SK-N-SH (cell line): ENCODE results near the gene SLC17A7. TPM values are rescaled to one million over a fixed set of nuclear protein-coding genes. Genes with fewer than 3 reads are reported as not detected.

Experiments
- CTCF ChIA-PET: fragments of 300-600, 350-600 bp; formaldehyde crosslinking; extraction: SDS; loops from one replicate; lab custom pipeline; 2021; lab: Yijun Ruan, JAX
- POLR2A ChIA-PET: fragments of 350-600 bp; sonication (Branson Sonifier 250); formaldehyde crosslinking; extraction: SDS; loops from one replicate; lab custom pipeline; 2020; ENCODE audit warnings: antibody characterized with exemption, inconsistent platforms; lab: Yijun Ruan, JAX
- DNase-seq: peaks from one replicate; pipeline ENCODE4 v3.0.0; 2012
- H2AFZ ChIP-seq: fragments of 200-600 bp; sonication (generic); 2 replicates; pipeline ENCODE4 v1.8.1; 2016; ENCODE audit warnings: antibody characterized with exemption, mild to moderate bottlenecking, low read depth
- H3F3A ChIP-seq: fragments of 200-600 bp; sonication (generic); replicated peaks from 2 replicates; pipeline ENCODE3; 2016; ENCODE audit warnings: antibody characterized with exemption, mild to moderate bottlenecking; ENCODE audit not compliant: insufficient read depth
- H3K27ac ChIP-seq, 2 experiments: fragments of 200-500 bp in 1 of 2; fragments of 200-600 bp in 1 of 2; sonication (Bioruptor generic) in 1 of 2; sonication (generic), shearing (Covaris generic) in 1 of 2; 2 replicates each; pipeline versions ENCODE4 v1.5.1 to v1.6.1; 2014 to 2016; ENCODE audit warnings: low read depth in 2 of 2, inconsistent platforms in 1 of 2, low read length in 1 of 2, mild to moderate bottlenecking in 1 of 2, mixed read lengths in 1 of 2
- H3K27me3 ChIP-seq: fragments of 200-600 bp; sonication (generic), shearing (Covaris generic); 2 replicates; pipeline ENCODE4 v1.6.1; 2016; ENCODE audit warnings: mixed run types; ENCODE audit not compliant: insufficient read depth
- H3K36me3 ChIP-seq, 2 experiments: fragments of 200-500 bp in 1 of 2; fragments of 200-600 bp in 1 of 2; sonication (Bioruptor generic) in 1 of 2; sonication (generic) in 1 of 2; replicated peaks in 1 of 2; 2 replicates each; pipeline versions ENCODE3 to v1.5.1; 2014 to 2016; ENCODE audit warnings: low read length in 1 of 2, mild to moderate bottlenecking in 1 of 2; ENCODE audit not compliant: insufficient read depth in 2 of 2, control insufficient read depth in 1 of 2
- H3K4me1 ChIP-seq, 2 experiments: fragments of 200-500 bp in 1 of 2; fragments of 200-600 bp in 1 of 2; sonication (Bioruptor generic) in 1 of 2; sonication (generic), shearing (Covaris generic) in 1 of 2; 2 replicates each; pipeline versions ENCODE4 v1.5.1 to v1.6.1; 2014 to 2016; ENCODE audit warnings: low read depth in 1 of 2, low read length in 1 of 2, mixed run types in 1 of 2; ENCODE audit not compliant: insufficient read depth in 2 of 2, control insufficient read depth in 1 of 2
- H3K4me2 ChIP-seq: fragments of 200-600 bp; sonication (generic), shearing (Covaris generic); 2 replicates; pipeline ENCODE4 v1.6.1; 2017; ENCODE audit warnings: mixed run types
- H3K4me3 ChIP-seq, 2 experiments: fragments of 200-500 bp in 1 of 2; fragments of 200-600 bp in 1 of 2; sonication (Bioruptor generic) in 1 of 2; sonication (generic), shearing (Covaris generic) in 1 of 2; 2 replicates each; pipeline versions ENCODE4 v1.5.1 to v1.8.1; 2014 to 2016; ENCODE audit warnings: low read depth in 2 of 2, inconsistent platforms in 1 of 2, low read length in 1 of 2, mild to moderate bottlenecking in 1 of 2, mixed read lengths in 1 of 2, moderate library complexity in 1 of 2
- H3K79me2 ChIP-seq: fragments of 200-600 bp; sonication (generic); 2 replicates; pipeline ENCODE4 v1.8.1; 2017; ENCODE audit warnings: mild to moderate bottlenecking; ENCODE audit not compliant: insufficient read depth
- H3K9ac ChIP-seq: fragments of 200-600 bp; sonication (generic); 2 replicates; pipeline ENCODE4 v1.6.1; 2017; ENCODE audit warnings: mixed run types
- H3K9me2 ChIP-seq: fragments of 200-600 bp; sonication (generic); 2 replicates; pipeline ENCODE4 v1.6.1; 2017; ENCODE audit warnings: mixed run types
- H3K9me3 ChIP-seq: fragments of 200-600 bp; sonication (generic); 2 replicates; pipeline ENCODE4 v1.6.1; 2017; ENCODE audit warnings: mixed run types, mild to moderate bottlenecking, moderate library complexity
- H4K20me1 ChIP-seq: fragments of 200-600 bp; sonication (generic); 2 replicates; pipeline ENCODE4 v1.6.1; 2017; ENCODE audit warnings: mild to moderate bottlenecking, mixed run types; ENCODE audit not compliant: insufficient read depth
- ELF1 ChIP-seq: IDR thresholded peaks from 2 replicates; pipeline ENCODE4 v1.4.0; 2012
- EP300 ChIP-seq, 2 experiments: IDR thresholded peaks; 2 replicates each; pipeline versions ENCODE4 v1.4.0 to v1.6.1; 2012; ENCODE audit warnings: borderline replicate concordance in 1 of 2, low read depth in 1 of 2, low read length in 1 of 2
- EZH2phosphoT487 ChIP-seq: fragments of 200-600 bp; sonication (generic); IDR thresholded peaks from 2 replicates; pipeline ENCODE4 v1.6.1; 2017; ENCODE audit warnings: low read depth, mixed run types, mild to moderate bottlenecking, antibody characterized with exemption, moderate library complexity, borderline replicate concordance
- GABPA ChIP-seq: IDR thresholded peaks from 2 replicates; pipeline ENCODE4 v1.4.0; 2012; ENCODE audit warnings: low read depth, mild to moderate bottlenecking
- GATA2 ChIP-seq: sonication (generic); formaldehyde crosslinking; IDR thresholded peaks from 2 replicates; pipeline ENCODE4 v1.5.0; 2020; ENCODE audit warnings: mild to moderate bottlenecking, missing genetic modification reagents
- JUND ChIP-seq: IDR thresholded peaks from 2 replicates; pipeline ENCODE4 v1.4.0; 2012
- TAF1 ChIP-seq: IDR thresholded peaks from 2 replicates; pipeline ENCODE4 v1.6.1; 2012; ENCODE audit warnings: low read depth, mild to moderate bottlenecking, low read length, moderate library complexity, borderline replicate concordance
- TCF12 ChIP-seq: IDR thresholded peaks from 2 replicates; pipeline ENCODE4 v1.4.0; 2012
- TEAD4 ChIP-seq: IDR thresholded peaks from 2 replicates; pipeline ENCODE4 v1.4.0; 2012; ENCODE audit warnings: mild to moderate bottlenecking, borderline replicate concordance; ENCODE audit not compliant: insufficient read depth
- USF2 ChIP-seq: fragments of 150-350 bp; IDR thresholded peaks from 2 replicates; pipeline ENCODE4 v1.6.1; 2017; ENCODE audit warnings: antibody characterized with exemption, low read length, low read depth, borderline replicate concordance
- YY1 ChIP-seq: IDR thresholded peaks from 2 replicates; pipeline ENCODE4 v1.4.0; 2012; ENCODE audit warnings: low read depth, mild to moderate bottlenecking
- WGBS: methylation state at CpG from one replicate; pipeline ENCODE4 v1.1.6; 2017; ENCODE audit warnings: low lambda C conversion rate; 5-methylcytosine and 5-hydroxymethylcytosine counted together
- polyA plus RNA-seq, 3 experiments: library from polyadenylated mRNA; depleted of rRNA; stranded (reverse); fragments of >200 nt; gene quantifications; 2 replicates each; pipeline ENCODE4 v1.2.3, GENCODE V29; 2012
- TF ChIP-seq, protein P1 (sequence below): IDR thresholded peaks from 2 replicates; pipeline ENCODE4 v1.4.0; 2012; ENCODE audit warnings: low read depth
- TF ChIP-seq, protein P2 (sequence below): fragments of 200-600 bp; sonication (generic); IDR thresholded peaks from 2 replicates; pipeline ENCODE4 v1.6.1; 2017; ENCODE audit warnings: antibody characterized with exemption, mild to moderate bottlenecking, moderate library complexity

Gene SLC17A7
- polyA plus RNA-seq, 1 of the 3 experiments (the other 2 are of a cell fraction): 0.59 TPM

GRCh38 chr19:49475191-49475917 is 34.0 kb upstream of the SLC17A7 start:
- DNase-seq: no peak
- no peaks in the 10 kb centered on the region for H3K9me2 ChIP-seq
- H4K20me1 ChIP-seq: no peaks in the 10 kb centered on the region
- ChIA-PET POLR2A (no interaction called here), CTCF (interaction anchor here (0.6 to 1.8 kb wide), 10 partner anchors 9 to 104 kb away, joined by 3 to 7 read pairs (median 4); partner anchors contain the start of genes NOSIP and PIH1D1)
- peaks cover 0 to 5% of the 10 kb centered on the region in 2 experiments; a peak in 2 of 4 replicates for H3K4me1 ChIP-seq
- H3K36me3 ChIP-seq: no peaks in the 10 kb centered on the region
- no peak overlapping the region for H3K4me3 ChIP-seq
- no peak overlapping the region for H3K9ac ChIP-seq
- no peak for TF ChIP-seq USF2
- TF ChIP-seq, protein P1, sequence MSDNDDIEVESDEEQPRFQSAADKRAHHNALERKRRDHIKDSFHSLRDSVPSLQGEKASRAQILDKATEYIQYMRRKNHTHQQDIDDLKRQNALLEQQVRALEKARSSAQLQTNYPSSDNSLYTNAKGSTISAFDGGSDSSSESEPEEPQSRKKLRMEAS: no peak
- no peak for TF ChIP-seq JUND
- H3F3A ChIP-seq: peaks cover 3% of the 10 kb centered on the region
- H3K27me3 ChIP-seq: no peaks in the 10 kb centered on the region
- H3K79me2 ChIP-seq: no peaks in the 10 kb centered on the region
- no peak overlapping the region for H2AFZ ChIP-seq
- no peak overlapping the region for H3K27ac ChIP-seq
- WGBS: 70% methylated on average over 15 of the region's 15 CpGs
- H3K4me2 ChIP-seq: no peak overlapping the region
- H3K9me3 ChIP-seq: no peaks in the 10 kb centered on the region

DNA sequence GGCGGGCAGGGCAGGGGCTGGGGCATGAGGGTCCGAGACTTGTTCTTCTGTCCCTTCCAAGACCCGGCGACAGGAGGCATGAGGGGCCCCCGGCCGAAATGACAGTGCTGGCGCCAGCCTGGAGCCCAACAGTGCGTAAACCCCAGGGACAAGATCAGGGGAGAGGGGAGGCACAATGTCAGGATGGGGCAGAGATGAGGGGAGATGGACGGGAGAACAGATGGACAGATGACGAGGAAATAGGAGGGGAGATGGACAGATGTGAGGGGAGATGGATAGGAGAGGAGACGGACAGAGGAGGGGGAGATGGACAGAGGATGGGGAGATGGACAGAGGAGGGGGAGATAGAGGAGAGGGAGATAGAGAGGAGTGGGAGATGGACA is 33.2 kb upstream of the SLC17A7 start:
- Histone ChIP-seq H3K9me2 (no peaks in the 10 kb centered on the region), H3K4me2 (peak overlapping the region; percentile 85), H3K27me3 (no peaks in the 10 kb centered on the region), H2AFZ (peak overlapping the region; percentile 94), H3K27ac (no peak overlapping the region), H3K4me3 (peak overlapping the region; percentile 46 to 84; a peak in 3 of 4 replicates), H3K36me3 (no peaks in the 10 kb centered on the region), H3K79me2 (no peaks in the 10 kb centered on the region), H3F3A (peaks cover 3% of the 10 kb centered on the region), H3K9ac (peak overlapping the region; percentile 85; the same call in 1 of the 2 replicates), H3K4me1 (peaks cover 0 to 5% of the 10 kb centered on the region in 2 experiments; a peak in 2 of 4 replicates), H4K20me1 (no peaks in the 10 kb centered on the region), H3K9me3 (no peaks in the 10 kb centered on the region)
- TF ChIP-seq TAF1 (no peak), EP300 (IDR thresholded peaks at IDR 0.05; ENCODE audit: borderline replicate concordance in 1 of 2, low read depth in 1 of 2, low read length in 1 of 2) (no peak), TEAD4 (no peak), GABPA (no peak), EZH2phosphoT487 (no peak), GATA2 (CRISPR knock-in tag) (no peak), ELF1 (no peak), YY1 (no peak), TCF12 (no peak)
- TF ChIP-seq, protein P2, sequence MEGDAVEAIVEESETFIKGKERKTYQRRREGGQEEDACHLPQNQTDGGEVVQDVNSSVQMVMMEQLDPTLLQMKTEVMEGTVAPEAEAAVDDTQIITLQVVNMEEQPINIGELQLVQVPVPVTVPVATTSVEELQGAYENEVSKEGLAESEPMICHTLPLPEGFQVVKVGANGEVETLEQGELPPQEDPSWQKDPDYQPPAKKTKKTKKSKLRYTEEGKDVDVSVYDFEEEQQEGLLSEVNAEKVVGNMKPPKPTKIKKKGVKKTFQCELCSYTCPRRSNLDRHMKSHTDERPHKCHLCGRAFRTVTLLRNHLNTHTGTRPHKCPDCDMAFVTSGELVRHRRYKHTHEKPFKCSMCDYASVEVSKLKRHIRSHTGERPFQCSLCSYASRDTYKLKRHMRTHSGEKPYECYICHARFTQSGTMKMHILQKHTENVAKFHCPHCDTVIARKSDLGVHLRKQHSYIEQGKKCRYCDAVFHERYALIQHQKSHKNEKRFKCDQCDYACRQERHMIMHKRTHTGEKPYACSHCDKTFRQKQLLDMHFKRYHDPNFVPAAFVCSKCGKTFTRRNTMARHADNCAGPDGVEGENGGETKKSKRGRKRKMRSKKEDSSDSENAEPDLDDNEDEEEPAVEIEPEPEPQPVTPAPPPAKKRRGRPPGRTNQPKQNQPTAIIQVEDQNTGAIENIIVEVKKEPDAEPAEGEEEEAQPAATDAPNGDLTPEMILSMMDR: no peak
- CTCF ChIA-PET: interaction anchor here (1.2 to 2.6 kb wide), 5 partner anchors 19 to 96 kb away, joined by 4 to 11 read pairs (median 7); no protein-coding TSS in a partner anchor
- POLR2A ChIA-PET: no interaction called here
- peak; percentile 57 for DNase-seq
- 32% methylated on average over 11 of the region's 11 CpGs for WGBS
